IPS-NIHi11 (cell line): Measurements from ENCODE around the gene GRB7.
A peak's percentile ranks its signal among the peaks of the same experiment; 100 is the strongest.
"Not testable (repeated sequence)": the region's sequence is repeated elsewhere in the genome, so short reads cannot be mapped to it uniquely, and the experiment has no call there.

Experiments used
- DNase-seq: peaks from one replicate; pipeline ENCODE4 v3.0.0; 2012; ENCODE audit warnings: mixed read lengths, low spot score

GRB7 gene

GRCh38 chr17:39751637-39752036 is 13.9 kb downstream of the GRB7 start:
- DNase-seq: no peak

GRCh38 chr17:39752241-39752881 is 14.6 kb downstream of the GRB7 start:
- peak; percentile 36 for DNase-seq

GRCh38 chr17:39753514-39754160 is 15.9 kb downstream of the GRB7 start:
- DNase-seq: peak; percentile 82

- peak; percentile 97 for DNase-seq
Observed at GRCh38 chr17:39754161-39754957, 16.6 kb downstream of the GRB7 start.

- peak; percentile 26 for DNase-seq
Observed at GRCh38 chr17:39754958-39755553, 17.3 kb downstream of the GRB7 start.

- DNase-seq: no peak
Observed at GRCh38 chr17:39755554-39756379, 18.0 kb downstream of the GRB7 start.

GRCh38 chr17:39756380-39757079 is 18.8 kb downstream of the GRB7 start:
- no peak for DNase-seq

- DNase-seq: no peak
Observed at GRCh38 chr17:39757176-39757662, 19.5 kb downstream of the GRB7 start.

- DNase-seq: no peak
Observed at GRCh38 chr17:39757931-39758873, 20.5 kb downstream of the GRB7 start.

- DNase-seq: no peak
Observed at GRCh38 chr17:39759204-39759603, 21.5 kb downstream of the GRB7 start.

- no peak for DNase-seq
Observed at GRCh38 chr17:39761861-39762496, 24.2 kb downstream of the GRB7 start.

GRCh38 chr17:39763051-39763820 is 25.5 kb downstream of the GRB7 start:
- no peak for DNase-seq

GRCh38 chr17:39764171-39764570 is 26.4 kb downstream of the GRB7 start:
- not testable (repeated sequence) for DNase-seq

GRCh38 chr17:39765175-39765574 is 27.4 kb downstream of the GRB7 start:
- DNase-seq: no peak

GRCh38 chr17:39765766-39766165 is 28.0 kb downstream of the GRB7 start:
- DNase-seq: no peak

GRCh38 chr17:39767147-39767546 is 29.4 kb downstream of the GRB7 start:
- DNase-seq: no peak

GRCh38 chr17:39769974-39770587 is 32.3 kb downstream of the GRB7 start:
- no peak for DNase-seq

GRCh38 chr17:39772415-39772814 is 34.7 kb downstream of the GRB7 start:
- no peak for DNase-seq
